Measurements from ENCODE around the gene CNOT1. TPM values are rescaled to one million over a fixed set of nuclear protein-coding genes. Genes with fewer than 3 reads are reported as not detected.

The CNOT1 gene
- total RNA-seq, 8 experiments from 2014 or later = 57.7 to 187 (median 91.9) TPM

DNA sequence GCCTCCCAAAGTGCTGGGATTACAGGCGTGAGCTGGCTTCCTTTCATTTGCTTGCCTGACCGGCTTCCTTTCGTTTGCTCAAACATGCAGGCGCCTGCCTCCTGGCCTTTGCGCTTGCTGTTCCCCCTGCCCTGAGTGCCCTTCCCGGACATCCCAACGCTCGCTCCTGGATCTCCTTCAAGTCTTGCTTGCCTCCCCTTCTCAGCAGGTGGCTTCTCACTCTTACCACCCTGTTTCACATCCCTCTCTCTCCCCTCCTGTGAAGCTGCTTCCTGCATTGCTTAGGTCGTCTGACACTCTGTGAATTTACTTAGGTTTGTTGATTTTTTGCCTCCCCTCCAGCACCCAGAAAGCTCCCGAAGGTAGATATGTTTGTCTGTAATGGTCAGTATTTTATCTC lies 155.3 kb downstream of the CNOT1 start:
- ATAC-seq (replicated peaks in 6 of 8) = no peak
- in situ Hi-C loops (cut with MboI; ENCODE audit: low pct_unique_long_range_greater_than_20kb in 2 of 9, low sequenced_read_pairs in 9 of 9, unreplicated experiment in 9 of 9) = loop anchor here in 1 of 9 experiments (10.0 kb wide), 1 partner anchor 129 kb away; no protein-coding TSS in a partner anchor
- H3K27ac ChIP-seq = no peak overlapping the region
- 47 to 83% (median 75%) methylated on average over 1 to 10 of the region's 10 CpGs; no CpG with 5 or more reads in 3 of the 10 experiments for WGBS, 10 experiments
- no peak overlapping the region for H3K4me3 ChIP-seq
- no peaks in the 10 kb centered on the region for H3K4me1 ChIP-seq (replicated peaks in 1 of 2)

DNA sequence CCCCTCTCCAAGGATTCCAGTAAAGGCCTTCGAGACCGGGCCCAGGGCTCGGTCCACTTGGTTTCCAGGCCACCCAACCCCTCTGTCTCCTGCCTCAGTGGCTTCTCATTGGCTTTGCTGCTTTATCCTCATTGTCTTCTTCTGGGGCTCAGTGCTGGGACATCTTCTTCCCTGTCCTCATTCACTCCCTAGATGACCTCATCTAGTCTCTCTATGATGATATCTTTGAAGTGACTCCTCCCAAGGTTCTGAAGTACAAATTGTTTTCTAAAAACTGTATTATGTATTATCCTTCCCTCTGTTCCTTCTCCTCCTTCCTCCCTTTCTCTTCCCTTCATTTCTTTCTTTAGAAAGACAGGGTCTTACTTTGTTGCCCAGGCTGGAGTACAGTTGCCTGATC lies 156.8 kb downstream of the CNOT1 start:
- 67% methylated on average over 3 of the region's 3 CpGs; no CpG with 5 or more reads in 9 of the 10 experiments for WGBS, 10 experiments
- in situ Hi-C loops (cut with MboI; ENCODE audit: low pct_unique_long_range_greater_than_20kb in 2 of 9, low sequenced_read_pairs in 9 of 9, unreplicated experiment in 9 of 9) = loop anchor here in 1 of 9 experiments (10.0 kb wide), 1 partner anchor 128 kb away; no protein-coding TSS in a partner anchor

DNA sequence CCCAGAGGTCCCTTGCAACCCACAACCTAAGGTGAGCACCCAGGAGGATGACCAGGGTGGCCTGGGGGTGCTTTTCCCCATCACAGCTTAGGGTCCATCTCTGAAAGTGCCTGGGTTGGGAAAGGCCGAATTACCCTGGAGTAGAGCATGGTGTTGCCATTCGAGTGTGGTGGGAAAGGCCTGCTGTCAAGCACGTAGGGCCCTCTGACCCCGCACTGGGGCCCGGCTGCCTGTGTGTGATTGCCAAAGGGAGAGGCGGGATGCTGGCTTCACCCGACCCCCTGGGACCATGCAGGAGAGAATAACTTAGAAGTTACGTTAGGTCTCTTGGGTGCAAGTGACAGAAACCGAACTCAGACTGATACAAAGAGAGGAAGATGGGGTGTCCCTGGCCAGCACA lies 157.4 kb downstream of the CNOT1 start:
- WGBS, 10 experiments = 17 to 90% (median 60%) methylated on average over 1 to 4 of the region's 9 CpGs; no CpG with 5 or more reads in 6 of the 10 experiments
- Histone ChIP-seq H3K4me1 (replicated peaks in 1 of 2) (no peaks in the 10 kb centered on the region), H3K4me3 (no peak overlapping the region), H3K27ac (no peak overlapping the region)
- in situ Hi-C loops (cut with MboI; ENCODE audit: low pct_unique_long_range_greater_than_20kb in 2 of 9, low sequenced_read_pairs in 9 of 9, unreplicated experiment in 9 of 9) = loop anchor here in 1 of 9 experiments (10.0 kb wide), 1 partner anchor 127 kb away; no protein-coding TSS in a partner anchor
- no peak for ATAC-seq (replicated peaks in 6 of 8)

More for the DNA sequence above, 156.8 kb downstream of the CNOT1 start:
- no peaks in the 10 kb centered on the region for H3K4me1 ChIP-seq (replicated peaks in 1 of 2)
- no peak for ATAC-seq (replicated peaks in 6 of 8)
- no peak overlapping the region for H3K27ac ChIP-seq
- H3K4me3 ChIP-seq = no peak overlapping the region

DNA sequence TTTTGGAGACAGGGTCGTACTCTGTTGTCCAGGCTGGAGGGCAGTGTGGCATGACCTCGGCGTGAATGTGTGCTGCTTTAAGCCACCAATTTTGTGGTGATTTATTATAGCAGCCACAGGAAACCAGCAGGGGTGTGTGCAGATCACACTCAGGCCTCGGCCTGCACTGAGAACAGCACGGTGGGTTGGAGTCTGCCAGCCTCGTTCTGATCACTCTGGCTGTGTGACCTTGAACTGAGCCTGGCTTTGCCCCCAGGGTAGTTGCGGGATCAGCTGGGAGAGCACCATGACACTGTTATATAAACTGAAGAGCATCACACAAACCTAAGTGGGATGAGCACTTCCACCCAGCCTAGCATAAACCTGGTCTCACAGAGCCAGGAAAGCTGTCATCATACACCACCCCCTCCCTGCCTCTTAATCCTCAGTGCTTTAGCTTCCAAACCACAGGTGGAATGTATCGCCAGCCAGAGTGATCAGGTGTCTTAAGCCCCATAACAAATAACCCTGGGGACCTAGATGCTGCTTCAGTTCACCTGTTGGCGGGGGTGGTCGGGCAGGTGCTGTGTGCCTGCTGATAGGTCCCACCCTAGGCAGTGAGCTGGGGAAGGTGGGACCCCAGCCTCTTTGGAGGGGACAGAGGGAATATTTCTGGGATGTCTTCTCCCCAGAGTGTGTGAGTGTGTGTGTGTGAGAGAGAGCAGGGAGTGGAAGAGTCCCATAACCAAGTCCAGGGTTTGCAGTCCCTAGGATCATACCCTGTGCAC lies 158.2 kb downstream of the CNOT1 start:
- Histone ChIP-seq H3K4me3 (no peak overlapping the region), H3K27ac (no peak overlapping the region), H3K4me1 (replicated peaks in 1 of 2) (no peaks in the 10 kb centered on the region)
- no peak for ATAC-seq (replicated peaks in 6 of 8)
- in situ Hi-C loops (cut with MboI; ENCODE audit: low pct_unique_long_range_greater_than_20kb in 2 of 9, low sequenced_read_pairs in 9 of 9, unreplicated experiment in 9 of 9) = loop anchor here in 1 of 9 experiments (10.0 kb wide), 1 partner anchor 127 kb away; no protein-coding TSS in a partner anchor
- 15 to 100% (median 82%) methylated on average over 1 to 8 of the region's 10 CpGs; no CpG with 5 or more reads in 4 of the 10 experiments for WGBS, 10 experiments

Other genes starting within 250 kb of the CNOT1 start
- 10 to 100 TPM in 3 of 8 experiments, 1 to 10 TPM in 5; 1.7 to 13.6 (median 6.0) TPM for gene GINS3, start 237.4 kb downstream of the CNOT1 start, total RNA-seq
- gene NDRG4, start 129.7 kb downstream of the CNOT1 start, total RNA-seq = 100 to 1,000 TPM in 5 of 8 experiments, 10 to 100 TPM in 1, 1 to 10 TPM in 2; 8.4 to 258 (median 140) TPM
- gene SETD6, start 114.3 kb downstream of the CNOT1 start, total RNA-seq = 10 to 100 TPM in 7 of 8 experiments, 1 to 10 TPM in 1; 8.6 to 36.3 (median 16.4) TPM
- gene SLC38A7, start 54.9 kb upstream of the CNOT1 start, total RNA-seq = 10 to 100 TPM in 5 of 8 experiments, 1 to 10 TPM in 3; 5.0 to 30.7 (median 16.9) TPM
- 100 to 1,000 TPM in 2 of 8 experiments, 10 to 100 TPM in 6; 63.0 to 116 (median 76.8) TPM for gene GOT2, start 104.5 kb upstream of the CNOT1 start, total RNA-seq